ENCODE data around the gene CYP19A1.

GRCh38 chr15:51244423-51244869 lies 94.0 kb downstream of the CYP19A1 start:
- TF ChIP-seq, protein P1, sequence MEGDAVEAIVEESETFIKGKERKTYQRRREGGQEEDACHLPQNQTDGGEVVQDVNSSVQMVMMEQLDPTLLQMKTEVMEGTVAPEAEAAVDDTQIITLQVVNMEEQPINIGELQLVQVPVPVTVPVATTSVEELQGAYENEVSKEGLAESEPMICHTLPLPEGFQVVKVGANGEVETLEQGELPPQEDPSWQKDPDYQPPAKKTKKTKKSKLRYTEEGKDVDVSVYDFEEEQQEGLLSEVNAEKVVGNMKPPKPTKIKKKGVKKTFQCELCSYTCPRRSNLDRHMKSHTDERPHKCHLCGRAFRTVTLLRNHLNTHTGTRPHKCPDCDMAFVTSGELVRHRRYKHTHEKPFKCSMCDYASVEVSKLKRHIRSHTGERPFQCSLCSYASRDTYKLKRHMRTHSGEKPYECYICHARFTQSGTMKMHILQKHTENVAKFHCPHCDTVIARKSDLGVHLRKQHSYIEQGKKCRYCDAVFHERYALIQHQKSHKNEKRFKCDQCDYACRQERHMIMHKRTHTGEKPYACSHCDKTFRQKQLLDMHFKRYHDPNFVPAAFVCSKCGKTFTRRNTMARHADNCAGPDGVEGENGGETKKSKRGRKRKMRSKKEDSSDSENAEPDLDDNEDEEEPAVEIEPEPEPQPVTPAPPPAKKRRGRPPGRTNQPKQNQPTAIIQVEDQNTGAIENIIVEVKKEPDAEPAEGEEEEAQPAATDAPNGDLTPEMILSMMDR (IDR thresholded peaks at IDR 0.05; ENCODE audit: low read length): no peak
- no peak for TF ChIP-seq EZH2 (IDR thresholded peaks at IDR 0.05; ENCODE audit: borderline replicate concordance, low read length)

Data from OCI-LY1 (cell line).